HCT116 (cell line): Measurements from ENCODE around the gene CRBN. TPM values are rescaled to one million over a fixed set of nuclear protein-coding genes. Genes with fewer than 3 reads are reported as not detected.

ENCODE experiments used
- ATAC-seq: fragments of 200-7000 bp; cut with Tn5 transposase; 2 replicates; pipeline ENCODE4 v1.9.1; 2020; ENCODE audit warnings: mild to moderate bottlenecking, moderate library complexity
- BruUV-seq: library from RNA; stranded (reverse); fragments of 400-500 nt; replicated peaks from 2 replicates; lab custom pipeline; 2021; lab: Mats Ljungman, UMichigan
- CTCF ChIA-PET: fragments of 300-600 bp; sonication (Branson Sonifier 250); formaldehyde crosslinking; loops from one replicate; lab custom pipeline; 2021; ENCODE audit warnings: antibody characterized with exemption; lab: Charles Lee
- POLR2A ChIA-PET: fragments of 300-600, 350-600 bp; sonication (Branson Sonifier 250); formaldehyde crosslinking; loops from one replicate; lab custom pipeline; 2021; ENCODE audit warnings: antibody characterized with exemption; lab: Charles Lee
- RAD21 ChIA-PET, 2 experiments: fragments of 300-600 bp; sonication (Branson Sonifier 250); formaldehyde crosslinking; loops; one replicate each; lab custom pipeline; 2023; ENCODE audit warnings: low total read pairs in 2 of 2; ENCODE audit not compliant: uncharacterized antibody in 2 of 2, unreplicated experiment in 2 of 2, low non-redundant PET in 1 of 2; lab: Charles Lee
- DNase-seq: peaks from one replicate; pipeline ENCODE4 v3.0.0-alpha.2; 2010; ENCODE audit warnings: low read depth, low spot score
- H2AFZ ChIP-seq: fragments of 200-600 bp; shearing (Covaris generic), sonication (generic); 2 replicates; pipeline ENCODE4 v1.6.1; 2017; ENCODE audit warnings: low read depth, mixed run types, mixed read lengths, antibody characterized with exemption, low read length; ENCODE audit not compliant: poor library complexity, severe bottlenecking
- H3K27ac ChIP-seq: 2 replicates; pipeline ENCODE4 v1.5.1; 2012; ENCODE audit warnings: low read depth, low read length
- H3K27me3 ChIP-seq: fragments of 200-600 bp; sonication (generic); 2 replicates; pipeline ENCODE4 v1.6.1; 2016; ENCODE audit warnings: mixed run types, low read length, mixed read lengths; ENCODE audit not compliant: insufficient read depth
- H3K36me3 ChIP-seq, 2 experiments: fragments of 200-500 bp in 1 of 2; fragments of 200-600 bp in 1 of 2; sonication (Bioruptor generic) in 1 of 2; sonication (generic) in 1 of 2; 2 replicates each; pipeline versions ENCODE4 v1.5.1 to v1.6.1; 2014 to 2016; ENCODE audit warnings: low read length in 2 of 2, inconsistent platforms in 1 of 2, mixed read lengths in 1 of 2, mixed run types in 1 of 2; ENCODE audit not compliant: insufficient read depth in 2 of 2, control insufficient read depth in 1 of 2
- H3K4me1 ChIP-seq, 2 experiments: fragments of 200-600 bp in 1 of 2; sonication (generic) in 1 of 2; 2 replicates each; pipeline versions ENCODE4 v1.5.1 to v1.6.1; 2012 to 2017; ENCODE audit warnings: low read length in 2 of 2, inconsistent platforms in 1 of 2, mild to moderate bottlenecking in 1 of 2, mixed read lengths in 1 of 2, mixed run types in 1 of 2, moderate library complexity in 1 of 2; ENCODE audit not compliant: insufficient read depth in 2 of 2, control insufficient read depth in 1 of 2
- H3K4me2 ChIP-seq: fragments of 200-600 bp; sonication (generic); 2 replicates; pipeline ENCODE4 v1.6.1; 2017; ENCODE audit warnings: mixed run types, low read length, mixed read lengths
- H3K4me3 ChIP-seq, 2 experiments: fragments of 200-600 bp in 1 of 2; sonication (generic) in 1 of 2; replicated peaks in 1 of 2; 2 replicates each; pipeline ENCODE4 v1.5.1; 2011 to 2016; ENCODE audit warnings: low read length in 2 of 2, control low read depth in 1 of 2, low read depth in 1 of 2, mild to moderate bottlenecking in 1 of 2, mixed read lengths in 1 of 2, mixed run types in 1 of 2
- H3K79me2 ChIP-seq: fragments of 200-600 bp; sonication (generic); 2 replicates; pipeline ENCODE4 v1.6.1; 2017; ENCODE audit warnings: mild to moderate bottlenecking, mixed run types, low read length, moderate library complexity, mixed read lengths; ENCODE audit not compliant: insufficient read depth
- H3K9ac ChIP-seq: fragments of 200-600 bp; sonication (generic); 2 replicates; pipeline ENCODE4 v1.6.1; 2016; ENCODE audit warnings: low read length, mixed read lengths
- H3K9me2 ChIP-seq: fragments of 200-600 bp; sonication (generic), shearing (Covaris generic); 2 replicates; pipeline ENCODE4 v1.6.1; 2017; ENCODE audit warnings: mixed run types, mild to moderate bottlenecking, moderate library complexity; ENCODE audit not compliant: insufficient read depth
- H3K9me3 ChIP-seq, 2 experiments: fragments of 200-500 bp in 1 of 2; fragments of 200-600 bp in 1 of 2; sonication (Bioruptor generic) in 1 of 2; sonication (generic) in 1 of 2; 2 replicates each; pipeline ENCODE4 v1.6.1; 2014 to 2017; ENCODE audit warnings: low read length in 2 of 2, mixed read lengths in 2 of 2, inconsistent platforms in 1 of 2, low read depth in 1 of 2, mild to moderate bottlenecking in 1 of 2, mixed run types in 1 of 2, moderate library complexity in 1 of 2; ENCODE audit not compliant: control insufficient read depth in 1 of 2, insufficient read depth in 1 of 2
- H4K20me1 ChIP-seq: fragments of 200-600 bp; sonication (generic), shearing (Covaris generic); 2 replicates; pipeline ENCODE4 v1.6.1; 2017; ENCODE audit warnings: mixed run types, mild to moderate bottlenecking, moderate library complexity; ENCODE audit not compliant: insufficient read depth
- ATF3 ChIP-seq: IDR thresholded peaks from 2 replicates; pipeline ENCODE4 v1.6.1; 2012
- CBX3 ChIP-seq: IDR thresholded peaks from 2 replicates; pipeline ENCODE4 v1.6.1; 2012; ENCODE audit warnings: low read depth
- EZH2 ChIP-seq: fragments of 200-600 bp; sonication (generic); IDR thresholded peaks from 2 replicates; pipeline ENCODE4 v1.6.1; 2017; ENCODE audit warnings: antibody characterized with exemption, mixed run types
- EZH2phosphoT487 ChIP-seq: fragments of 200-600 bp; IDR thresholded peaks from 2 replicates; pipeline ENCODE4 v1.6.1; 2018; ENCODE audit warnings: antibody characterized with exemption, borderline replicate concordance
- MAX ChIP-seq: IDR thresholded peaks from 2 replicates; pipeline ENCODE4 v1.6.1; 2012
- POLR2A ChIP-seq: IDR thresholded peaks from 2 replicates; pipeline ENCODE4 v1.7.0; 2011; ENCODE audit warnings: borderline replicate concordance; ENCODE audit not compliant: insufficient read depth, insufficient read length; ENCODE audit errors: extremely low read depth
- RAD21 ChIP-seq: IDR thresholded peaks from 2 replicates; pipeline ENCODE4 v1.6.1; 2012; ENCODE audit warnings: low read depth, mild to moderate bottlenecking
- SIN3A ChIP-seq: IDR thresholded peaks from 2 replicates; pipeline ENCODE4 v1.6.1; 2012; ENCODE audit warnings: low read depth
- ZNF274 ChIP-seq: fragments of 200-500 bp; sonication (Bioruptor generic); IDR thresholded peaks from 2 replicates; pipeline ENCODE4 v1.6.1; 2014; ENCODE audit warnings: mild to moderate bottlenecking, low read depth, low read length, inconsistent platforms
- intact Hi-C: fragments of 100-400 bp; cut with micrococcal nuclease; formaldehyde crosslinking; loops from 2 replicates; pipeline ENCODE4 v1.10.0; 2022
- total RNA-seq: library from RNA; stranded (reverse); gene quantifications from one replicate; pipeline ENCODE4 v1.2.1, GENCODE V29; 2021; ENCODE audit not compliant: unreplicated experiment
- TF ChIP-seq, protein P1 (sequence below): IDR thresholded peaks from 2 replicates; pipeline ENCODE4 v1.6.1; 2012; ENCODE audit warnings: low read depth

The CRBN gene
- total RNA-seq, 1 experiment from 2014 or later = 29.1 TPM

- H3K36me3 ChIP-seq = peaks cover 13 to 14% of the 10 kb centered on the region in 2 experiments; a peak in 3 of 4 replicates
- no peak overlapping the region for H3K4me3 ChIP-seq
- no peaks in the 10 kb centered on the region for H4K20me1 ChIP-seq
- H3K79me2 ChIP-seq = no peaks in the 10 kb centered on the region
- no peaks in the 10 kb centered on the region for H3K27me3 ChIP-seq
- H3K9me3 ChIP-seq = no peaks in the 10 kb centered on the region
- no peaks in the 10 kb centered on the region for H3K9me2 ChIP-seq
- CTCF ChIA-PET = no interaction called here
- POLR2A ChIA-PET = no interaction called here
- no TSS peak for BruUV-seq
- no peak overlapping the region for H2AFZ ChIP-seq
- H3K9ac ChIP-seq = no peak overlapping the region
- no peak for ATAC-seq
- no peaks in the 10 kb centered on the region for H3K4me1 ChIP-seq
- intact Hi-C loops = no loop called here
- TF ChIP-seq MAX (no peak), EZH2phosphoT487 (no peak), EZH2 (no peak), CBX3 (no peak), SIN3A (no peak), POLR2A (no peak), RAD21 (no peak), ATF3 (no peak), ZNF274 (no peak)
- TF ChIP-seq, protein P1, sequence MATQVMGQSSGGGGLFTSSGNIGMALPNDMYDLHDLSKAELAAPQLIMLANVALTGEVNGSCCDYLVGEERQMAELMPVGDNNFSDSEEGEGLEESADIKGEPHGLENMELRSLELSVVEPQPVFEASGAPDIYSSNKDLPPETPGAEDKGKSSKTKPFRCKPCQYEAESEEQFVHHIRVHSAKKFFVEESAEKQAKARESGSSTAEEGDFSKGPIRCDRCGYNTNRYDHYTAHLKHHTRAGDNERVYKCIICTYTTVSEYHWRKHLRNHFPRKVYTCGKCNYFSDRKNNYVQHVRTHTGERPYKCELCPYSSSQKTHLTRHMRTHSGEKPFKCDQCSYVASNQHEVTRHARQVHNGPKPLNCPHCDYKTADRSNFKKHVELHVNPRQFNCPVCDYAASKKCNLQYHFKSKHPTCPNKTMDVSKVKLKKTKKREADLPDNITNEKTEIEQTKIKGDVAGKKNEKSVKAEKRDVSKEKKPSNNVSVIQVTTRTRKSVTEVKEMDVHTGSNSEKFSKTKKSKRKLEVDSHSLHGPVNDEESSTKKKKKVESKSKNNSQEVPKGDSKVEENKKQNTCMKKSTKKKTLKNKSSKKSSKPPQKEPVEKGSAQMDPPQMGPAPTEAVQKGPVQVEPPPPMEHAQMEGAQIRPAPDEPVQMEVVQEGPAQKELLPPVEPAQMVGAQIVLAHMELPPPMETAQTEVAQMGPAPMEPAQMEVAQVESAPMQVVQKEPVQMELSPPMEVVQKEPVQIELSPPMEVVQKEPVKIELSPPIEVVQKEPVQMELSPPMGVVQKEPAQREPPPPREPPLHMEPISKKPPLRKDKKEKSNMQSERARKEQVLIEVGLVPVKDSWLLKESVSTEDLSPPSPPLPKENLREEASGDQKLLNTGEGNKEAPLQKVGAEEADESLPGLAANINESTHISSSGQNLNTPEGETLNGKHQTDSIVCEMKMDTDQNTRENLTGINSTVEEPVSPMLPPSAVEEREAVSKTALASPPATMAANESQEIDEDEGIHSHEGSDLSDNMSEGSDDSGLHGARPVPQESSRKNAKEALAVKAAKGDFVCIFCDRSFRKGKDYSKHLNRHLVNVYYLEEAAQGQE = no peak
- RAD21 ChIA-PET = no interaction called here
- no peak for DNase-seq
- H3K27ac ChIP-seq = no peak overlapping the region
- no peak overlapping the region for H3K4me2 ChIP-seq
Observed at GRCh38 chr3:3165241-3165640, 14.2 kb downstream of the CRBN start.
